Testis (tissue), 5 donors: ENCODE data around the gene EFNA1. TPM values are rescaled to one million over a fixed set of nuclear protein-coding genes. Genes with fewer than 3 reads are reported as not detected.

Experiments
- DNase-seq: peaks from one replicate; pipeline ENCODE4 v3.0.0-alpha.2; 2019
- H3K27ac ChIP-seq, 2 donors: fragments of 200-600 bp; sonication (generic); one replicate each; pipeline ENCODE4 v1.5.1; 2019
- H3K27me3 ChIP-seq: fragments of 200-600 bp; sonication (generic); one replicate; pipeline ENCODE4 v1.5.1; 2019
- H3K36me3 ChIP-seq: fragments of 200-600 bp; sonication (generic); one replicate; pipeline ENCODE4 v1.5.1; 2017; ENCODE audit warnings: low read depth; ENCODE audit errors: missing control alignments
- H3K4me1 ChIP-seq: fragments of 200-600 bp; sonication (generic); one replicate; pipeline ENCODE4 v1.5.1; 2019
- H3K4me3 ChIP-seq, 2 donors: fragments of 200-600 bp; sonication (generic); one replicate each; pipeline ENCODE4 v1.5.1; 2017 to 2019
- H3K9me3 ChIP-seq: fragments of 200-600 bp; sonication (generic); one replicate; pipeline ENCODE4 v1.5.1; 2017
- POLR2A ChIP-seq: fragments of 450-650 bp; IDR thresholded peaks from one replicate; pipeline ENCODE4 v1.6.1; 2017; ENCODE audit warnings: antibody characterized with exemption, mild to moderate bottlenecking, moderate library complexity
- WGBS, 2 donors: methylation state at CpG; one replicate each; pipeline ENCODE4 v1.1.5; 2018; 5-methylcytosine and 5-hydroxymethylcytosine counted together
- intact Hi-C: fragments of 100-400 bp; cut with DNase I; formaldehyde crosslinking; loops from one replicate; pipeline ENCODE4 v1.15.1; 2023; ENCODE audit warnings: low total_unique reads
- long read RNA-seq, 2 donors: transcript quantifications; one replicate each; lab custom pipeline, GENCODE V29; 2026
- polyA plus RNA-seq: library from polyadenylated mRNA; stranded (reverse); fragments of 350-450 nt; fragmentation: Illumina TruSeq; extraction: RNeasy Lipid Tissue Mini Kit (QIAGEN cat#74804); gene quantifications from one replicate; pipeline ENCODE4 v1.2.3, GENCODE V29; 2014; ENCODE audit warnings: low read depth, low replicate concordance; ENCODE audit not compliant: insufficient read depth
- total RNA-seq, 2 donors: library from RNA; depleted of rRNA; stranded (reverse); fragments of >200 nt; gene quantifications; one replicate each; pipeline ENCODE4 v1.2.3, GENCODE V29; 2016
- TF ChIP-seq, protein P1 (sequence below), 3 experiments: fragments of 450-650 bp in 2 of 3; fragments of 200-600 bp in 1 of 3; sonication (generic) in 1 of 3; IDR thresholded peaks; one replicate each; pipeline ENCODE4 v1.5.1; 2016 to 2019; ENCODE audit warnings: antibody characterized with exemption in 3 of 3, mild to moderate bottlenecking in 2 of 3, moderate library complexity in 1 of 3

EFNA1 gene, protein sequence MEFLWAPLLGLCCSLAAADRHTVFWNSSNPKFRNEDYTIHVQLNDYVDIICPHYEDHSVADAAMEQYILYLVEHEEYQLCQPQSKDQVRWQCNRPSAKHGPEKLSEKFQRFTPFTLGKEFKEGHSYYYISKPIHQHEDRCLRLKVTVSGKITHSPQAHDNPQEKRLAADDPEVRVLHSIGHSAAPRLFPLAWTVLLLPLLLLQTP
- total RNA-seq (10 to 100 TPM; 13.1 to 14.5 TPM), polyA plus RNA-seq (13.0 TPM)
- long read RNA-seq, donor 1, transcript EFNA1-202 (5 exons, 1,926 nt), result major isoform, 9 of 10 reads
- long read RNA-seq, donor 1, partial matches to known transcripts, result 0 of 10 reads
- long read RNA-seq, donor 1, other reads (novel, unspliced or antisense), result 0 of 10 reads
- long read RNA-seq, donor 2, transcript EFNA1-202 (5 exons, 1,926 nt), result major isoform, 8 of 66 reads
- long read RNA-seq, donor 2, partial matches to known transcripts, result 51 of 66 reads
- long read RNA-seq, donor 2, other reads (novel, unspliced or antisense), result 5 of 66 reads

DNA sequence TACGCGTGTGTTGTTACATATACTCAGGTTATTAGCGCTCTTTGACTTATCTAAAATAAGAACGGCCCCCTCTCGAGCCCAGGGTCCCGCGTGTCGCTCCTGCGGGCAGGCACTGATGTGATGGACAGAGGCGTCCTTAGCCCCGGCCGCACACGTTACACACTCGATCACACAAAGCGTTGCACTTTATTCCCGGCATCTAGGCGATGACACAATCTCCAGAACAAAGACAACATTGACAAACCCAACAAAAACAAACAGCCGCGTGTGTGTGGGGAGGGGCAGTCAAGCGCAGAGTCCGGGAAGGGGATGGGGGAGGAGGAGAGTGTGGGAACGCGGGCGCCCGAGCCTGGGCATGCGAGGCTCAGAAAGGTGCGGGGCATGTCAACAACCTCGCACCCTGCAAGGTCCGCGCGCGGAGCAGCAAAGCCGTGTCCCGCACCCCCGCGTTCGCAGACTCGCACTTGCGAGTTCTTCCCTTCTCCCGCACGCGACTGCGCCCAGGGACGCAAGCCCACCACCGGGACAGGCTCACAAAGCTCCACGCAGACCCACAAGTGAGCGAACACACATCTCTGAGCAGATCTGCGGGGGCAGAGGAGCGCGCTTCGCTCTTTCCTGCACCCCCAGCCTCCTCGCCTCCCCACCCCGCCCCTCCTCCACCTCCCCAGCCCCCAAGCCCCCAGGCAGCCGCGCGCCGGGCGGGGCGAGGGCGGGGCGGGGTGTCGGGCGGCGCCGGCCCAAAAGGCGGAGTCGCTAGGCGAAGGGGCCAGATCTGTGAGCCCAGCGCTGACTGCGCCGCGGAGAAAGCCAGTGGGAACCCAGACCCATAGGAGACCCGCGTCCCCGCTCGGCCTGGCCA is at the start of gene EFNA1:
Gene EFNA1 (plus strand): TSS at position 772 of the 862 bp plus-strand sequence. CDS start 102 bp downstream, outside the sequence.
- 1% methylated on average over 38 to 66 of the region's 76 CpGs for WGBS, 2 donors

DNA sequence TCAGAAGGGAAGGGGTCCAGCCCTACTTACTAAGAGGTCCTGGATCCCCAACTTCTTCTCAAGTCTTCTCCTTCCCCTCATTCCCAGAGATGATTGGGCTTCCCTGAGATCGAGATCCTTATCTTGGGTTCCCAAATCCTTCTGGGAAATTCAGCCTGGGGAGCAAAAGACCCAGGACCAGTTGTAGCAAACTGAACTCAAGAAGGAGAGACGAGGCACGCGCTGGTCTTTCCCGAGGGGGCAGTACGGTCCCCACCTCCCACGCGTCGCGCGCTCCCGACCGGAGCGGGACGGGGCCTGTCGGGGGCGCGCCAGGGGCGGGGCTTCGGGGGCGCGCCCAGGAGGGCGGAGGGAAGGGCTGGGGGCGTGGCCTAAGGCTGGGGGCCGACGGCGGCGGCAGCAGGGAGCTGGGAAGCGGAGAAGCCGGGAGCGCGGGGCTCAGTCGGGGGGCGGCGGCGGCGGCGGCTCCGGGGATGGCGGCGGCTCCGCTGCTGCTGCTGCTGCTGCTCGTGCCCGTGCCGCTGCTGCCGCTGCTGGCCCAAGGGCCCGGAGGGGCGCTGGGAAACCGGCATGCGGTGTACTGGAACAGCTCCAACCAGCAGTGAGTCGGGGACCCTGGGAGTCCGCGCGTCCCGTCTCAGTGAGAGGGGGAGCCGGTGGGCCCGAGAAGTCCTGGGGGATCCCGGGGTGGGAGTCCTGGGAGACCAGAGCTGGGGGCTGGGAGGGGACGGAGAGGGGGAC is 49.0 kb upstream of the EFNA1 start, which contains the start of gene EFNA3:
Gene EFNA3 (plus strand): TSS at position 369 of the 741 bp plus-strand sequence. CDS start 105 bp downstream, at position 474.
- no peak for TF ChIP-seq POLR2A
- TF ChIP-seq, protein P1, sequence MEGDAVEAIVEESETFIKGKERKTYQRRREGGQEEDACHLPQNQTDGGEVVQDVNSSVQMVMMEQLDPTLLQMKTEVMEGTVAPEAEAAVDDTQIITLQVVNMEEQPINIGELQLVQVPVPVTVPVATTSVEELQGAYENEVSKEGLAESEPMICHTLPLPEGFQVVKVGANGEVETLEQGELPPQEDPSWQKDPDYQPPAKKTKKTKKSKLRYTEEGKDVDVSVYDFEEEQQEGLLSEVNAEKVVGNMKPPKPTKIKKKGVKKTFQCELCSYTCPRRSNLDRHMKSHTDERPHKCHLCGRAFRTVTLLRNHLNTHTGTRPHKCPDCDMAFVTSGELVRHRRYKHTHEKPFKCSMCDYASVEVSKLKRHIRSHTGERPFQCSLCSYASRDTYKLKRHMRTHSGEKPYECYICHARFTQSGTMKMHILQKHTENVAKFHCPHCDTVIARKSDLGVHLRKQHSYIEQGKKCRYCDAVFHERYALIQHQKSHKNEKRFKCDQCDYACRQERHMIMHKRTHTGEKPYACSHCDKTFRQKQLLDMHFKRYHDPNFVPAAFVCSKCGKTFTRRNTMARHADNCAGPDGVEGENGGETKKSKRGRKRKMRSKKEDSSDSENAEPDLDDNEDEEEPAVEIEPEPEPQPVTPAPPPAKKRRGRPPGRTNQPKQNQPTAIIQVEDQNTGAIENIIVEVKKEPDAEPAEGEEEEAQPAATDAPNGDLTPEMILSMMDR (IDR thresholded peaks at IDR 0.05), result no peak
- Histone ChIP-seq H3K4me3 (peak within 1 kb of the TSS; percentile 48 to 49), H3K36me3 (no peaks in the 10 kb centered on the region), H3K4me1 (peaks cover 41% of the 10 kb centered on the region), H3K27me3 (no peaks in the 10 kb centered on the region), H3K9me3 (no peaks in the 10 kb centered on the region), H3K27ac (no peak within 1 kb of the TSS)
- intact Hi-C loops, result no loop called here
- DNase-seq, result peak; percentile 81
- WGBS, 2 donors, result 0 to 1% methylated on average over 6 to 57 of the region's 59 CpGs

More for the DNA sequence above, at the start of gene EFNA1:
- intact Hi-C loops, result no loop called here
- H3K27me3 ChIP-seq, result no peaks in the 10 kb centered on the region
- H3K4me1 ChIP-seq, result peaks cover 31% of the 10 kb centered on the region
- peak within 1 kb of the TSS; percentile 34 to 58 for H3K4me3 ChIP-seq
- DNase-seq, result peak; percentile 59
- no peaks in the 10 kb centered on the region for H3K9me3 ChIP-seq
- H3K36me3 ChIP-seq, result no peaks in the 10 kb centered on the region
- no peak for TF ChIP-seq POLR2A
- TF ChIP-seq, protein P1 (IDR thresholded peaks at IDR 0.05), result no peak
- peak within 1 kb of the TSS in 1 of 2 donors; percentile 44 for H3K27ac ChIP-seq

DNA sequence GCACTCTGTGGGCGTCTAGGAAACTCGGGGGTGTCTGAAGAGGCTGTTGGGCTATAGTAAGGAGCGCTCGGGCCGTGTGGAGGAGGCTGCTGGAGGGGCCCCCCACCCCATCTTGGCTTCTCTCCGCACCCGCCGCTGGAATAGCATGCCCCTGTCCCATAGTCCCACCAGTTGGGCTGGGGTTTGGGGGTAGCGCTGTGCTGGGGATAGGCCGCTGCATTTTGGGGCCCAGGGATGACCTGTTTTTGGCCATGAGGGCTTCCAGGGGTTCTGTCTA is 48.5 kb upstream of the EFNA1 start:
- 0 to 2% methylated on average over 3 to 10 of the region's 10 CpGs for WGBS, 2 donors
- Histone ChIP-seq H3K27ac (no peak overlapping the region), H3K27me3 (no peaks in the 10 kb centered on the region)

More for the DNA sequence above, 48.5 kb upstream of the EFNA1 start:
- Histone ChIP-seq H3K9me3 (no peaks in the 10 kb centered on the region), H3K4me1 (peaks cover 41% of the 10 kb centered on the region), H3K36me3 (no peaks in the 10 kb centered on the region), H3K4me3 (peak overlapping the region; percentile 48 to 49)
- DNase-seq, result no peak
- intact Hi-C loops, result no loop called here
- TF ChIP-seq, protein P1 (IDR thresholded peaks at IDR 0.05), result no peak
- no peak for TF ChIP-seq POLR2A
